GM23248 (cell line): ENCODE data around the gene NCLN.

Experiments used
- EZH2 ChIP-seq: fragments of 200-600 bp; sonication (generic); IDR thresholded peaks from 2 replicates; pipeline ENCODE4 v1.6.1; 2018; ENCODE audit warnings: antibody characterized with exemption, mild to moderate bottlenecking; ENCODE audit not compliant: insufficient read depth, poor library complexity, severe bottlenecking
- EZH2phosphoT487 ChIP-seq: fragments of 200-600 bp; sonication (generic); IDR thresholded peaks from 2 replicates; pipeline ENCODE4 v1.6.1; 2018; ENCODE audit warnings: antibody characterized with exemption, moderate library complexity, mild to moderate bottlenecking, low read depth; ENCODE audit not compliant: insufficient read depth

DNA sequence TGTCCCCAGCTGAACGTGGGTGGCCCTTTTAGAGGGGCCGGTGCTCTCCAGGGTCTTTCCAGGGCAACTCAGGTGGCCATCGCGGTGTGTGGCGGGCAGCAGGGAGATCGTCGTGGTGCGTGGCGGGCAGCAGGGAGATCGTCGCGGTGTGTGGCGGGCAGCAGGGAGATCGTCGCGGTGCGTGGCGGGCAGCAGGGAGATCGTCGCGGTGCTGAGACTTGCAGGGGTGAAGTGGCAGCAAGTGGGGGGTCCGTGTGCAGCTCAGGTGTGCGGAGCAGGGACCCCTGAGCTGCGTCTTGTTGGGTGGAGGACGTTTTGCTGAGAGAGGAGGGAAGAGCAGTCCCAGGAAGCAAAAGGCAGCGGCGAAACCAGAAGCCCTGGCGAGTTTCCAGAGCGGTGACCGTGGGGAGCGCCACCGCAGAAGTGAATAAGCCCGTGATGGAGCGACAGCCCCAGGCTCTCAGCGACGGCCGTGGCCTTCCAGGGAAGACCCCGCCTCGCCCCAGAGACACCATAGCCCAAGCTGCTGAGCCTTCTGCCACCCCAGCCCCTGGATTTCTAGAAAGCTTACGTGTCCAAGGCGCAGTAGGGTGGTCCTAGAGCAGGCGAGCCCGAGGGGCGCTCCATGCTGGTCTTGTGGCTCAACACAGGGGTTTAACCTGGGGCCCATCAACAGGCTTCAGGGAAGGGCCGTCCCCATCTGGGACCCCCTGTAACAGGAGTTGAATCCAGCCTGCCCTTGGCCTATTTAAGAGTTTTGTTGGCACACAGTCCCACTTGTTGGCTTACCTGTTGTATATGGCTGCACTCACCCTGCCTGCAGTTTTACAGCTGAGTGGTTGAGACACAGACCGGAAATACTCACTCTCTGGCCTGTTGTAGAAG, 5.4 kb downstream of the NCLN start:
- TF ChIP-seq EZH2phosphoT487: no peak
- no peak for TF ChIP-seq EZH2
